ENCODE data around the gene BCR. TPM values are rescaled to one million over a fixed set of nuclear protein-coding genes. Genes with fewer than 3 reads are reported as not detected.

The BCR gene
- total and polyA plus RNA-seq, 2 of the 13 experiments (the other 11 are each of a cell fraction or from before 2014, with no cell fraction given): 19.9 to 33.6 TPM

DNA sequence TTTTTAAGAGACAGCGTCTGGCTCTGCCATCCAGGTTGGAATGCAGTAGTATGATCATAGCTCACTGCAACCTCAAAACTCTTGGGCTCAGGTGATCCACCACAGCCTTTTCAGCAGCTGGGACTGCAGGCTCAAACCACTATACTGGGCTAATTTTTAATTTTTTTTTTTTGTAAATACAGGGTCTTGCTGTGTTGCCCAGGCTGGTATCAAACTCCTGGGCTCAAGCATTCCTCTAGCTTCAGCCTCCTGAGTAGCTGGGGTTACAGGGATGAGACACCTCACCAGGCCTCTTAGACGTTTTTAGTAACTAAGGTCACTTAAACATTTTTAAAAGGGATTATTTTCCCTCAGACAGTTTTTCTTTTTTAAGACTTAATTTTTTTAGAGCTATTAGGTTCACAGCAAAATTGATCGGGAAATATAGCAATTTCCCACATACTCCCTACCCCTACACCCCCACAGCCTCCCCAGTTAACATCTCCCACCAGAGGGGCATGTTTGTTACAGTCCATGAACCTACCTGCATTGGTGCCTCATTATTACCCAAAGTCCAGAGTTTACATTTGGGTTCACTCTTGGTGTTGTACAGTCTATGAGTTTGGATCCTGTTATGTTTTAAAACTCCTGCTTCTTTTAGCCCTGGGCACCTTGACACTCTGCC is 3.9 kb downstream of the BCR start:
- POLR2A ChIA-PET: no interaction called here
- intact Hi-C loops (cut with micrococcal nuclease; ENCODE audit: unreplicated experiment) (no loop called here), in situ Hi-C loops (cut with HindIII; ENCODE audit: extremely low pct_ligation_motif_present, low pct_unique_long_range_greater_than_20kb) (loop anchor here (5.0 kb wide), 1 partner anchor 33 kb away; no protein-coding TSS in a partner anchor)
- DNase-seq (ENCODE audit: low spot score) (no peak), ATAC-seq (no peak), FAIRE-seq (no peak)
- H2AFZ ChIP-seq (ENCODE audit: low read length): no peak overlapping the region
- H3K4me3 ChIP-seq (replicated peaks in 1 of 3; ENCODE audit: insufficient read depth in 1 of 3, low read depth in 2 of 3, low read length in 3 of 3): peak overlapping the region; percentile 52 to 88 (median 83); a peak in 3 of 6 replicates
- no peaks in the 10 kb centered on the region for H3K9me3 ChIP-seq (ENCODE audit: low read length)
- peak overlapping the region; percentile 83; the same call in 1 of the 2 replicates for H3K9ac ChIP-seq (ENCODE audit: insufficient read depth, low read depth, low read length)
- BruUV-seq (replicated peaks): no TSS peak
- 41% methylated on average over 3 of the region's 3 CpGs for WGBS (ENCODE audit: low lambda C conversion rate)
- CTCF ChIA-PET (ENCODE audit: low intra/inter-chr PET ratio, low total read pairs): no interaction called here
- no peaks in the 10 kb centered on the region; a peak in 1 of 5 replicates for H3K27me3 ChIP-seq (ENCODE audit: control insufficient read depth in 1 of 2, insufficient read depth in 2 of 2, low read length in 2 of 2)
- peaks cover 59% of the 10 kb centered on the region for H3K4me1 ChIP-seq (ENCODE audit: insufficient read depth, low read length)
- peak overlapping the region; percentile 95 for H3K4me2 ChIP-seq (ENCODE audit: low read depth, low read length)
- peaks cover 75% of the 10 kb centered on the region for H3K79me2 ChIP-seq (ENCODE audit: insufficient read depth, low read length)
- no peak overlapping the region for H3K27ac ChIP-seq (ENCODE audit: extremely low read length, insufficient read depth, low read length)
- peaks cover 47% of the 10 kb centered on the region for H4K20me1 ChIP-seq (ENCODE audit: insufficient read depth, low read length)
- H3K36me3 ChIP-seq (replicated peaks in 1 of 2; ENCODE audit: control insufficient read depth in 1 of 2, insufficient read depth in 2 of 2, low read length in 2 of 2): peaks cover 6 to 14% of the 10 kb centered on the region in 2 experiments; a peak in 4 of 5 replicates
- peak; percentile 99 for TF ChIP-seq RBAK (CRISPR knock-in tag; IDR thresholded peaks at IDR 0.05)
- TF ChIP-seq POLR2AphosphoS2 (IDR thresholded peaks at IDR 0.05; ENCODE audit: low read depth, low read length): no peak
- TF ChIP-seq, protein P1, sequence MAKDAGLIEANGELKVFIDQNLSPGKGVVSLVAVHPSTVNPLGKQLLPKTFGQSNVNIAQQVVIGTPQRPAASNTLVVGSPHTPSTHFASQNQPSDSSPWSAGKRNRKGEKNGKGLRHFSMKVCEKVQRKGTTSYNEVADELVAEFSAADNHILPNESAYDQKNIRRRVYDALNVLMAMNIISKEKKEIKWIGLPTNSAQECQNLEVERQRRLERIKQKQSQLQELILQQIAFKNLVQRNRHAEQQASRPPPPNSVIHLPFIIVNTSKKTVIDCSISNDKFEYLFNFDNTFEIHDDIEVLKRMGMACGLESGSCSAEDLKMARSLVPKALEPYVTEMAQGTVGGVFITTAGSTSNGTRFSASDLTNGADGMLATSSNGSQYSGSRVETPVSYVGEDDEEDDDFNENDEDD (CRISPR knock-in tag; IDR thresholded peaks at IDR 0.05; ENCODE audit: borderline replicate concordance): no peak
- TF ChIP-seq THYN1 (CRISPR knock-in tag; IDR thresholded peaks at IDR 0.05; ENCODE audit: borderline replicate concordance, low read depth): no peak
- TF ChIP-seq, protein P2, sequence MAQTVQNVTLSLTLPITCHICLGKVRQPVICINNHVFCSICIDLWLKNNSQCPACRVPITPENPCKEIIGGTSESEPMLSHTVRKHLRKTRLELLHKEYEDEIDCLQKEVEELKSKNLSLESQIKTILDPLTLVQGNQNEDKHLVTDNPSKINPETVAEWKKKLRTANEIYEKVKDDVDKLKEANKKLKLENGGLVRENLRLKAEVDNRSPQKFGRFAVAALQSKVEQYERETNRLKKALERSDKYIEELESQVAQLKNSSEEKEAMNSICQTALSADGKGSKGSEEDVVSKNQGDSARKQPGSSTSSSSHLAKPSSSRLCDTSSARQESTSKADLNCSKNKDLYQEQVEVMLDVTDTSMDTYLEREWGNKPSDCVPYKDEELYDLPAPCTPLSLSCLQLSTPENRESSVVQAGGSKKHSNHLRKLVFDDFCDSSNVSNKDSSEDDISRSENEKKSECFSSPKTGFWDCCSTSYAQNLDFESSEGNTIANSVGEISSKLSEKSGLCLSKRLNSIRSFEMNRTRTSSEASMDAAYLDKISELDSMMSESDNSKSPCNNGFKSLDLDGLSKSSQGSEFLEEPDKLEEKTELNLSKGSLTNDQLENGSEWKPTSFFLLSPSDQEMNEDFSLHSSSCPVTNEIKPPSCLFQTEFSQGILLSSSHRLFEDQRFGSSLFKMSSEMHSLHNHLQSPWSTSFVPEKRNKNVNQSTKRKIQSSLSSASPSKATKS (CRISPR knock-in tag; IDR thresholded peaks at IDR 0.05): no peak
- TF ChIP-seq, protein P3, sequence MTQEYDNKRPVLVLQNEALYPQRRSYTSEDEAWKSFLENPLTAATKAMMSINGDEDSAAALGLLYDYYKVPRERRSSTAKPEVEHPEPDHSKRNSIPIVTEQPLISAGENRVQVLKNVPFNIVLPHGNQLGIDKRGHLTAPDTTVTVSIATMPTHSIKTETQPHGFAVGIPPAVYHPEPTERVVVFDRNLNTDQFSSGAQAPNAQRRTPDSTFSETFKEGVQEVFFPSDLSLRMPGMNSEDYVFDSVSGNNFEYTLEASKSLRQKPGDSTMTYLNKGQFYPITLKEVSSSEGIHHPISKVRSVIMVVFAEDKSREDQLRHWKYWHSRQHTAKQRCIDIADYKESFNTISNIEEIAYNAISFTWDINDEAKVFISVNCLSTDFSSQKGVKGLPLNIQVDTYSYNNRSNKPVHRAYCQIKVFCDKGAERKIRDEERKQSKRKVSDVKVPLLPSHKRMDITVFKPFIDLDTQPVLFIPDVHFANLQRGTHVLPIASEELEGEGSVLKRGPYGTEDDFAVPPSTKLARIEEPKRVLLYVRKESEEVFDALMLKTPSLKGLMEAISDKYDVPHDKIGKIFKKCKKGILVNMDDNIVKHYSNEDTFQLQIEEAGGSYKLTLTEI (CRISPR knock-in tag; conservative IDR thresholded peaks at IDR 0.05): no peak
- TF ChIP-seq ZNF232 (CRISPR knock-in tag; IDR thresholded peaks at IDR 0.05; ENCODE audit: borderline replicate concordance): no peak
- 0 out of 2 replicates have a peak, but pooled peaks have one; percentile 53 for TF ChIP-seq ZNF121 (CRISPR knock-in tag; IDR thresholded peaks at IDR 0.05)
- peak; percentile 58 for TF ChIP-seq HNF4A (CRISPR knock-in tag; IDR thresholded peaks at IDR 0.05)
- TF ChIP-seq NR1H2 (CRISPR knock-in tag; IDR thresholded peaks at IDR 0.05; ENCODE audit: borderline replicate concordance, low read depth): no peak
- TF ChIP-seq ZNF383 (CRISPR knock-in tag; IDR thresholded peaks at IDR 0.05; ENCODE audit: borderline replicate concordance): no peak
- TF ChIP-seq HNF4G (IDR thresholded peaks at IDR 0.05; ENCODE audit: borderline replicate concordance, low read depth, low read length): peak; percentile 58
- no peak for TF ChIP-seq HNF4G (CRISPR knock-in tag; IDR thresholded peaks at IDR 0.05; ENCODE audit: borderline replicate concordance, low read depth)
- TF ChIP-seq HCFC1 (IDR thresholded peaks at IDR 0.05; ENCODE audit: low read depth, low read length): no peak
